ENCODE measurements around the gene SYDE2.

The SYDE2 gene

DNA sequence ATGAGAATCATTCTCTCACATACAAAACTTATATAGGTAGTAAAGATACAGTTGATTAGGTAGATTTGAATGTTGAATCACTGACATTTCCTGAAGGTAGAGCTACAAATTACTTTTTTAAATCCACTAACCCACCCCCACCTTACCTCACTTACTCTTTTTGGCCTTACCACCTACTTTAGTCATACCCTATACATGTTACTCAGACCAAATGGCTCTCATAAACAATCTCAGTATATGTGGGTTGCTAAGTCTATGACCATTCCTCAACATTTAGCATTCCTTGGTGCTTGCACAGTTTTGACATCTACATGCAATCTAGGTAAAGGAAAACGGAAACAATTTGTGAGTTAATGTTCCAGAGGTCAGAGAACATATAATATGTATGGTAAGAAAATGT lies 26.3 kb downstream of the SYDE2 start:
- TF ChIP-seq, protein P1, sequence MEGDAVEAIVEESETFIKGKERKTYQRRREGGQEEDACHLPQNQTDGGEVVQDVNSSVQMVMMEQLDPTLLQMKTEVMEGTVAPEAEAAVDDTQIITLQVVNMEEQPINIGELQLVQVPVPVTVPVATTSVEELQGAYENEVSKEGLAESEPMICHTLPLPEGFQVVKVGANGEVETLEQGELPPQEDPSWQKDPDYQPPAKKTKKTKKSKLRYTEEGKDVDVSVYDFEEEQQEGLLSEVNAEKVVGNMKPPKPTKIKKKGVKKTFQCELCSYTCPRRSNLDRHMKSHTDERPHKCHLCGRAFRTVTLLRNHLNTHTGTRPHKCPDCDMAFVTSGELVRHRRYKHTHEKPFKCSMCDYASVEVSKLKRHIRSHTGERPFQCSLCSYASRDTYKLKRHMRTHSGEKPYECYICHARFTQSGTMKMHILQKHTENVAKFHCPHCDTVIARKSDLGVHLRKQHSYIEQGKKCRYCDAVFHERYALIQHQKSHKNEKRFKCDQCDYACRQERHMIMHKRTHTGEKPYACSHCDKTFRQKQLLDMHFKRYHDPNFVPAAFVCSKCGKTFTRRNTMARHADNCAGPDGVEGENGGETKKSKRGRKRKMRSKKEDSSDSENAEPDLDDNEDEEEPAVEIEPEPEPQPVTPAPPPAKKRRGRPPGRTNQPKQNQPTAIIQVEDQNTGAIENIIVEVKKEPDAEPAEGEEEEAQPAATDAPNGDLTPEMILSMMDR (IDR thresholded peaks at IDR 0.05; ENCODE audit: low read depth, low read length, missing control alignments) = no peak
- in situ Hi-C loops (cut with HindIII; ENCODE audit: low sequenced_read_pairs) = no loop called here
- no peak for DNase-seq (ENCODE audit: low read depth)
- no peak overlapping the region for H3K4me3 ChIP-seq (ENCODE audit: low read depth, low read length)

DNA sequence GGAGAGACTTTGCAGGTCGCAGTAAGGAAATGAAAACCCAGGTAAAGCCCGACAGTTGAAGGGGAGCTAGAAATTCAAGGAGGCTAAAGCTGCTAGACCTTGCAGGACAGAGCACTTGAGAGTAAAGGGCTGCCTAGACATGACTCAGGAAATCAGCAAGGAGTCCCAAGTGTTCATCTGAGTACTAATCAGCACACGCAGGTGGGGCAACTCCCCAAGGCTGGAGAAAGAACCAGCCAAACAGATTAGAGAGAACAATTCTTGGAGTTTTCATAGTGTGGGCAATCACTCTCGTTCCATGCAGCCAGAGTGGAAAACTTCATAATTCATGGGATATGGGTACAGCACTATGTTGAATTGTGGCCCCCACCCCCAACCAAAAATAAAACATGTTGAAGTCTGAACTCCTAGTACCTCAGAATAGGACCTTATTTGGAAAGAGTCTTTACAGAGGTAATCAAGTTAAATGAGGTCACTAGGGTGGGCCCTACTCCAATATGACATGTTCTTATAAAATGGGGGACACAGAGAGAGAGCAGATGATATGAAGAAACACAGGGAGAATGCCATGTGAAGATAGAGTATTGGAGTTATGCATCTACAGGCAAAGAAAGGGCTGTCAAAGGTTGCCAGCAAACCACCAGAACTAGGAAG lies 28.0 kb downstream of the SYDE2 start:
- in situ Hi-C loops (cut with HindIII; ENCODE audit: low sequenced_read_pairs) = no loop called here
- TF ChIP-seq, protein P1 (IDR thresholded peaks at IDR 0.05; ENCODE audit: low read depth, low read length, missing control alignments) = no peak
- H3K4me3 ChIP-seq (ENCODE audit: low read depth, low read length) = no peak overlapping the region
- DNase-seq (ENCODE audit: low read depth) = no peak

DNA sequence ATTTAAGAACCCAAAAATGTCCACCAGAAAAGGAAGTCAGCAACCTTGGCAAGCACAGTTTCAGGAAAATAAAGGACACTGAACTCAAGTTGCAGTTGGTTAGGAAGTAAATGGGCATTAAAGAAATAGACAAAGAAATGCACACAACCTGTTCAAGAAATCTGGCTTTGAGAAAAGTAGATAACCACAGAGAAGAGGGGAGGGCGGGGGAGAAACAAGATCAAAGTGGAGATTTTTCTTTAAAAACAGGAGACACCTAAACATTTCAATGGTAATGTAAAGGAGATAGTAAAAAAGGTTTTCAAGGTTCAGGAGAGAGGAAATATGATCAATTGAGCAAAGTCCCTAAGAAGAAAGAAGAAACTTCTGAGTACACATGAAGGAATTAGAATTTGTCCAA lies 29.1 kb downstream of the SYDE2 start:
- TF ChIP-seq, protein P1 (IDR thresholded peaks at IDR 0.05; ENCODE audit: low read depth, low read length, missing control alignments) = no peak
- H3K4me3 ChIP-seq (ENCODE audit: low read depth, low read length) = no peak overlapping the region
- no peak for DNase-seq (ENCODE audit: low read depth)
- in situ Hi-C loops (cut with HindIII; ENCODE audit: low sequenced_read_pairs) = no loop called here

DNA sequence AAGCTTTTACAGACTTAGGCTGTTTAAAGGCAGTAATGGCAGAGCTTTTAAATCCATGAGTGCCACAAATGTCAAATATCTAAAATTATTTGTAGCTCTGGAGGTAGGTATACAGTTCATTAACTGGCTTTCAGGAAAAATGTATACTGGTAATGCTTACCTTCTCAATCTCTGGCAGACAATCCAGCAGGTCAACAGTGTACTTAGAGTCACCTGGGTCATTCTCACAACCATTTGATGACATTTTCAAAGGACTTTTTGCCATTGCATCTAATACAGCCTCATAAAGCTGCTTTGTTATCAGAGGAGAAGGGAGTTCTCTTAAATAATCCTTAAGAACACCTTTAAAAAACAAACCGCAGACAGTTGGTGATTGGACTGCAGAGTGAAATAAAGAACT lies 31.9 kb downstream of the SYDE2 start:
- TF ChIP-seq, protein P1 (IDR thresholded peaks at IDR 0.05; ENCODE audit: low read depth, low read length, missing control alignments) = no peak

DNA sequence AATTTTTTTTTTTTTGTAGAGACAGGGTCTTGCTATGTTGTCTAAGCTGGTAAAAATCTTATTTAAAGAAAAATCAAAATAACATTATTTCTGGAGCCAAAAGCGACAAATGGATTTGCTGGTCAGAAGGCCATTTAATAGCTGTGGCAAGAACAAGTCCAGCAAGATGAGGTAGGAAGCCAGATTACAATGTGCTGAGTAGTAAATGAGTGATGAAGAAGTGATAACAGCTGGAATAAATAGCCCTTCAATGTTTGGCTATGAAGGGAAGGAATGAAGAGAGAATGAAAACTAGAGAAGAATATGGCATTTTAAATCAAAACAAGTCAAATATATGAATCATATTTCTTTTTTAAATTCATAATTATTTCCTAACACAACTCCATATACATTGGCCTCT lies 34.5 kb downstream of the SYDE2 start:
- in situ Hi-C loops (cut with HindIII; ENCODE audit: low sequenced_read_pairs) = no loop called here
- no peak overlapping the region for H3K4me3 ChIP-seq (ENCODE audit: low read depth, low read length)
- no peak for DNase-seq (ENCODE audit: low read depth)
- TF ChIP-seq, protein P1 (IDR thresholded peaks at IDR 0.05; ENCODE audit: low read depth, low read length, missing control alignments) = no peak

More for the DNA sequence above, 31.9 kb downstream of the SYDE2 start:
- in situ Hi-C loops (cut with HindIII; ENCODE audit: low sequenced_read_pairs) = no loop called here
- no peak for DNase-seq (ENCODE audit: low read depth)
- no peak overlapping the region for H3K4me3 ChIP-seq (ENCODE audit: low read depth, low read length)

DNA sequence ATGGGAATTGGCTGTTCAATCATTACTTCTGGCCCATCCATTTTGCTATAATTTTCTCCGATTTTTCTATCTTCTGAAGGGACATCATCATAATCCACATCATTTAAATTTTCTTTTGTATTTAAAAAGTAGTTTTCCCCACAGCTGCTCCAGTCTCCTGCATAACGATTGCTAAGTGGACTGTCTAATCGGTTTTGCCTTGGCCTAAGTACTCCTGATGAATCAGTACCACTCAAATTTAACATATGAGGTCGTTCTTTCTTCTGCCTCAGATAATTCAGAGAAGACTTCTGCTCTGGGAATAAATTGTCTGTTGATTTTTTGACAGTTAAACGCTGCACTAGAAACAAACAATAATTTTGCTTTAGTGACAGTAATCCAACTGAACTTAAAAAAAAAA lies 41.9 kb downstream of the SYDE2 start:
- TF ChIP-seq, protein P1 (IDR thresholded peaks at IDR 0.05; ENCODE audit: low read depth, low read length, missing control alignments) = no peak
- no peak overlapping the region for H3K4me3 ChIP-seq (ENCODE audit: low read depth, low read length)
- DNase-seq (ENCODE audit: low read depth) = no peak
- in situ Hi-C loops (cut with HindIII; ENCODE audit: low sequenced_read_pairs) = no loop called here

Data from astrocyte of the cerebellum (primary cell).